Measurements from ENCODE around the gene NOL9. TPM values are rescaled to one million over a fixed set of nuclear protein-coding genes. Genes with fewer than 3 reads are reported as not detected.

Gene NOL9
- total and polyA plus RNA-seq, 2 donors = 4.0 to 28.6 TPM

DNA sequence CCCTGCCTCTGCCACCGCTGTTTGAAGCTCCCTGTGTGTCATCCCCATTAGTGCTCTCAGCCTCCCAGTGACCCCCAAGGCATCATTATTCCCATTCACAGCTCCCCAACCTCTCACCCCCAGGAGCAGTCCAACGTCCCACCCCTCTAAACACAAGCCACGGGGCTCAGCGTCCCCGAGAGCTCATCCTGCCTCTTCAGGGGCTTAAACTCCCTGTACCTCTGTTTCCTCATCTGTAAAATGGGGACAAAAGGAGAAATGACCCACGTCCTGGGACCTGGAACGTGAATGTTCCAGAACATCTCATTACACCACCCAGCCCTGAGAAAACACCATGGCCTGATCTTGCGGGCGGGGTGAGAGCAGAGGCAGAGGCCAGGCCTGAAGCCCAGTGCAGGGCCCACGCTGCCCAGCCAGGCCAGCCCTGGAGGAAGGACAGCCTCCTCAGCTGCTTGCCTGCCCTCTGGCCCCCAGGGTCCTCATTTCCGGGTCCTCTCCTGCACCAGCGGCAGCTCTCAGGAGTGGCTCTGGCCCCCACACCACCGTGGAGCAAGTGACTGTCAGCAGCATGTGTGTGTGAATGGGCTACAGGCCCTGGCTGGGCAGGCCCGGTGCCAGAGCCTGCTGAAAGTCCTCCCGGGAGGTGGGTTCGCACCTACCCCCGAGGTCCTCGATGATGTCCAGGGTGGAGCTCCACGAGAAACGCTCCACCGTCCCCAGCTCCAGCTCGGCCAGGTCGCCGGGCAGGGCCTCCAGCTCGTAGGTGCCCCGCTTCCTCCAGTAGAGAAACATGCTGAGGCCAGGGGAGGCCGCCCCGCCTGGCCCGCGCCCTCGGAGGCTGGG is 48.7 kb downstream of the NOL9 start:
- Histone ChIP-seq H3K27ac (ENCODE audit: low read depth) (no peak overlapping the region), H3K4me1 (ENCODE audit: insufficient read depth) (no peaks in the 10 kb centered on the region), H3K4me3 (ENCODE audit: low read depth, low read length) (no peak overlapping the region), H3K36me3 (ENCODE audit: insufficient read depth) (no peaks in the 10 kb centered on the region)
- WGBS = 84% methylated on average over 31 of the region's 31 CpGs
- no peak for DNase-seq (ENCODE audit: extremely low spot score)

DNA sequence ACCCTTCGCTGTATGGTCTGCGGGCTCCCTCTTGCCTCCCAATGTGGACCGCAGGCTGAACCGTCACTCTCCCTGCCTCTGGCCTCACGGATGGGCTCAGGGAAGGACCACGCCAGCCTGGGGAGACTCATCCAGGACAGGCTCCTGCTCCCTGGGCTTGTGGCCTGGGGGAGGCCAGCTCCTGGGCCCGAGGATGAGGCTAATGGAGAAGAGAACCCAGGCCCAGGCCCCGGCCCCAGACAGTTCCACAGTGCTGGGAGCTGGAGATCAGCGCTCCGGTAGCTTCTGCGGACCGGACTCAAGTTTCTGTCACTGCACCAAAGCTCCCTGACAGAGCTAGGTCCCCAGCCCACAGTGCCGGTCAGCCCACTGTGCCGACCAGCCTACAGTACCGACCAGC is 49.4 kb downstream of the NOL9 start:
- Histone ChIP-seq H3K4me1 (ENCODE audit: insufficient read depth) (no peaks in the 10 kb centered on the region), H3K27ac (ENCODE audit: low read depth) (no peak overlapping the region), H3K4me3 (ENCODE audit: low read depth, low read length) (no peak overlapping the region), H3K36me3 (ENCODE audit: insufficient read depth) (no peaks in the 10 kb centered on the region)
- WGBS = 93% methylated on average over 15 of the region's 15 CpGs
- DNase-seq (ENCODE audit: extremely low spot score) = no peak

DNA sequence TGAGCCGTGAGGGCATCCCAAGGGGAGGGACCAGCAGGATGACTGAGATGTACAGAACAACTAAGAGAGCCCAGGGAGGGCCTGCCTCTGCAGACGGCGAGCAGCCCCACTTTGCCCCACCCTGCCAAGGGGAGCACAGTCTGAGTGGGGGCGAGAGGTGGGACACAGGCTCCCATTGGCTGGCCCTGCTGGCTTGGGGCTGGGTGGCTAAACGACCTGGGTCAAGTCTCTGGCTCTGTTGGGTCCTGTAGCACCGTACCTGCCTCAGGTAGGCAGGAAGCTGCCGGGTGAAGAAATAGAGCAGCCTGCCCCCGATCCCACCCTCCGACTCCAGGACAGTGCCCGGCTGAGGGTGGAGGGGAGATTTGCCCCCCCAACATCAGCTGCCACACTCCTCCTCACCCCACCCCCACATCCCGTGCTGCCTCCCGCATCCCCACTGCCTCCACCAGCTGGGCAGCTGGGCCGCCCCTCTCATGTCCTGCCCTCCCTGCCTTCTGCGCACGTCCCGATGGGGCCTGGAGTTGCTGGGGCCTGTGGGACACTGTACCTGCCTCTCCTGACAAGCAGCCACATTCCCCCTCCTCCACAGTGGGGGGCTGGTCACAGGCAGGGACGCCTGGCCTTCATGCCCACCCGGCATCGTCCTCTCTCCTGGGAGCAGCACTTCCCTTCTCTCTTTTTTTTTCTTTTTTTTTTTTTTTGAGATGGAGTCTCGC is 50.3 kb downstream of the NOL9 start:
- WGBS = 78% methylated on average over 20 of the region's 20 CpGs
- H3K27ac ChIP-seq (ENCODE audit: low read depth) = no peak overlapping the region
- no peaks in the 10 kb centered on the region for H3K4me1 ChIP-seq (ENCODE audit: insufficient read depth)
- no peaks in the 10 kb centered on the region for H3K36me3 ChIP-seq (ENCODE audit: insufficient read depth)
- DNase-seq (ENCODE audit: extremely low spot score) = no peak
- no peak overlapping the region for H3K4me3 ChIP-seq (ENCODE audit: low read depth, low read length)

DNA sequence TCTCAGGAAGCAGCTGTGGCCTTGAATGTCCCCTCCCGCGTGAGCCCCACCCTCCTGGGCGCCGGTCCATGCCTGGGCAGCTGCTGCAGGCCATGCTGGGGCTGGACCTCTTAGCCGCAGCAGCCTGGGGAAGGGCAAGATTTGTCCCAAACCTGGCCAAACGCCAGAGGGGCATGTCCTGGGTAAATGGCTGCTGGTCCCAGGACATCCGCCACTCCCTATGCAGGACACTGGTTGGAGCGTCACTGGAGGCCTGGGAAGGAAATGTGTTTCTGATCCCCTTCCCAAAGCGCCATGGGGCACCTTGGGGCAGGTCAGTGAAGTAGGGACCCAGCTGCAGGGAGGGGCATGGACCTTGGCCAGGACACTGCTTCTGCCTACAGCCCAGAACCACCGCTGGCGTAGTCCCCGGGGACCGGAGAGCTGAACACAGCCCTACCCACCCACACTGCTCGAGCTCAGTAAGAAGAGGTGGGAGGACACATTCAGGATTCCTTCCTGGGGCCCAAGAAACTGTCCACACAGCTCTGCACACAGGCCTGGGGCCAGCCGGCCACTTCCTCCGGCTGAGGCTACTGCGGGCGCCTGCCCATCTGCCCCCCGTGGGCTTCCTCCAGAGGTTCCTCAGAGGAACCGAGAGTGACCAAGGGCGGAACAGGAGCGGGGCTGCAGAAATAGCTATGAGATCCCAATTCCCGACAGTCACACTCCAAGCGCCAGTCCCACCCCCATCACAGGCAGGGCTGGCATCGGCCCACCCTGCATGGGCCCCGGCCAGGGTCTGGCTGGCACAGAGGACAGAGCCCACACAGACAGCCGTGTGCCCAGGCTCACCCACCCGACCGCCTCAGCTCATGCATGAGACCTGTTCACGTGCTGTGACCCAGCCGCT is 52.1 kb downstream of the NOL9 start:
- no peaks in the 10 kb centered on the region for H3K36me3 ChIP-seq (ENCODE audit: insufficient read depth)
- no peak overlapping the region for H3K27ac ChIP-seq (ENCODE audit: low read depth)
- H3K4me3 ChIP-seq (ENCODE audit: low read depth, low read length) = no peak overlapping the region
- WGBS = 70% methylated on average over 31 of the region's 31 CpGs
- no peak for DNase-seq (ENCODE audit: extremely low spot score)
- no peaks in the 10 kb centered on the region for H3K4me1 ChIP-seq (ENCODE audit: insufficient read depth)

DNA sequence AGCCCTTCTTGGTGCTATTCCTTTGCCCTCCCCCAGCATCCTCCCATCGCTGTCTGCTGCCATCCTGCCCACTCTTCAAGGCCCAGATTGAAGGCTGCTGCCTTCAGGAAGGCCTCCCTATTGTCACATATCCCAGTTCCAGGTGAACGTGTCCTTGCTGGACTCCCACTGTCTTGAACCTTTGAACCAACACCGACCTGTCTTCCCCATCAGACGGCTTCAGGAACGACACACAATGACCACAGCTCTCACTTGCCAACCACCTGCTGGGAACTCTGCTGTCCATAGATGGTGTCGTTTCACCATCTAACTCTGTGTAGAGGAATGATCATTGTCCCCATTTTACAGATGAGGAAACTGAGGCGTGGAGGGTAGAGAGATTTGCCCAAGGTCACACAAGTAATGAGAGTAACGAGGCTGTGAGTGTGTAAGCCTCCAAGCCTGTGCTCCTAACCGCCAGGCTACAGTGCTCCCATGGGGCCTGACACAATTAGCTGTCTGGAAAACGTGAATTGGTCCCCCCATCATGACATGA is 53.0 kb downstream of the NOL9 start:
- H3K4me1 ChIP-seq (ENCODE audit: insufficient read depth) = no peaks in the 10 kb centered on the region
- H3K27ac ChIP-seq (ENCODE audit: low read depth) = no peak overlapping the region
- no peak for DNase-seq (ENCODE audit: extremely low spot score)
- WGBS = 86% methylated on average over 10 of the region's 10 CpGs
- H3K4me3 ChIP-seq (ENCODE audit: low read depth, low read length) = no peak overlapping the region
- H3K36me3 ChIP-seq (ENCODE audit: insufficient read depth) = no peaks in the 10 kb centered on the region

DNA sequence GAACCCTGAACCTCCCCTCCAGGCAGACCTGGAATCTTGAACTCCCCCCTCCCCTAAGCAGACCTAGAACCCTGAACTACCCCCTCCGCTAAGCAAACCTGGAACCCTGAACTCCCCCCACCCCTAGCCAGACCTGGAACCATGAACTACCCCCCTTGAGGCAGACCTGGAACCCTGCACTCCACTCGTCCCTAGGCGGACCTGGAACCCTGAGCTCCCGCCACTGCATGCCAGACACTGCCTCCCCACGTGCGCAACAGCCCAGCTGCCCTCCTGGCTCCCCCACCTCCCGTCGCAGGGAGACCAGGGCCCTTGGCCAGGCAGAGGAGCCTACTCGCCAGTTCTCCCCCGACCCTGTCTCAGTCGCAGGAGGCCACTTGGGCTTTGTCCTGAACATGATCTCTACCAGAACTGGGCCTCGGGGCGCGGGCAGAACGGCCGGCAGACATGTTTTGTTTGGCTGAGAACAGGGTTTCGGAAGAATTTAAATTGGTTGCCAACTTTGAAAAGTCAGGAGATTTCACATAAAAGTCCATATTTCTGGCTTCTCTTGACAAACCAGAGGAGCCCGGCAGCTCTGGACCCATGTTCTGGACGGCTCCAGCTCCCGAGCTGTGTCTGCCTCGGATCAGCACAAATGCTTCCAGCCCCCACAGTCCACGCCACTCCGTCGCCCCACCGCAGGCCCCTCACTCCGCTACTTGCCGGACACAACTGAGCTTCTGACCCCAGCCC is 53.6 kb downstream of the NOL9 start:
- WGBS = 80% methylated on average over 27 of the region's 27 CpGs
- Histone ChIP-seq H3K4me3 (ENCODE audit: low read depth, low read length) (no peak overlapping the region), H3K4me1 (ENCODE audit: insufficient read depth) (no peaks in the 10 kb centered on the region), H3K36me3 (ENCODE audit: insufficient read depth) (no peaks in the 10 kb centered on the region), H3K27ac (ENCODE audit: low read depth) (no peak overlapping the region)
- no peak for DNase-seq (ENCODE audit: extremely low spot score)

DNA sequence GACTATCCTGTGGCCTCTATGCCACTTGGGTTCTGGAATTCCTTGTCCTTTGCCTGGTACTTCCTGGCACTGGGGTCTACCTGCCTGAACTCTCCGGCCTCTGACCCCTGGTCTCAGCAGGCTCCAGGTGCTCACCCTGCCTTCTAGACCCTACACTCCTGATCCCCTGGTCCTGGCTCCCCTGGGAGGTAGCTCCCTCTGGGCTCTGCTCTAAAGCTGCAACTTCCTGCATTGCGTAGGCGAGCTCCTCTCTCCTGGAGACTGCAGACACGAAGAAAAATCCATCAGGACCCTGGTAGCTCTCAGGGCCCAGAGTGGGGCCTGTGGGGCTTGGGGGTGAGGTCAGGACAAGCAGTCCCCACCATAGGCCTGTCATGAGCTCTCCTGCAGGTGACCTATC is 55.0 kb downstream of the NOL9 start:
- no peak for DNase-seq (ENCODE audit: extremely low spot score)
- Histone ChIP-seq H3K27ac (ENCODE audit: low read depth) (no peak overlapping the region), H3K4me1 (ENCODE audit: insufficient read depth) (no peaks in the 10 kb centered on the region), H3K4me3 (ENCODE audit: low read depth, low read length) (no peak overlapping the region), H3K36me3 (ENCODE audit: insufficient read depth) (no peaks in the 10 kb centered on the region)
- 88% methylated on average over 4 of the region's 4 CpGs for WGBS

DNA sequence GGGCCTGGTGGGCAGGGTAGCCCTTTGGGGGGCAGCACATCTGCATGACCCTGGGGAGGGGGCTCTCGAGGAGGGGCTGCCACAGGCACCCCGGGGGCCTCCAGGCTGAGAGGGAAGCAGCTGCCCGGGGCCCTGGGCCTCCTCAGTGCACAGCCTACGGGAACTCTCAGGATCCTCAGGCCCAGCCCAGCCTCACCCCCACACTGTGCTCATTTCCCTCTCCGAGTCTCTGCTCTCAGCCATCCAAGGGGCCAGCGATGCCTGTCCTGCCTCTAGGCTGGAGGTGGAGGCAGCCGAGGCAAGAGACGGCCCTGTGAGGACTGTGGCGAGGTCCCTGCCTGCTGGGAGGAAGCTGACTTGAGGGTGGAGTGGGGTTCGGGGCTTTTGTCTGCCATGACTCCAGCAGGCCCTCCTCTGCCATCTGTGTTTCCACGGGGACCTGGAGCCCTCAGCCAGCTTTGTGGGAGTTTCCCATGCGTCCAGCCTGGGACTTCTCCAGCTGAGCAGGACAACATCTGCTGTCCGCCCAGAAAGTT is 55.7 kb downstream of the NOL9 start:
- DNase-seq (ENCODE audit: extremely low spot score) = no peak
- no peaks in the 10 kb centered on the region for H3K4me1 ChIP-seq (ENCODE audit: insufficient read depth)
- H3K36me3 ChIP-seq (ENCODE audit: insufficient read depth) = no peaks in the 10 kb centered on the region
- WGBS = 65% methylated on average over 13 of the region's 13 CpGs
- H3K4me3 ChIP-seq (ENCODE audit: low read depth, low read length) = no peak overlapping the region
- H3K27ac ChIP-seq (ENCODE audit: low read depth) = no peak overlapping the region

DNA sequence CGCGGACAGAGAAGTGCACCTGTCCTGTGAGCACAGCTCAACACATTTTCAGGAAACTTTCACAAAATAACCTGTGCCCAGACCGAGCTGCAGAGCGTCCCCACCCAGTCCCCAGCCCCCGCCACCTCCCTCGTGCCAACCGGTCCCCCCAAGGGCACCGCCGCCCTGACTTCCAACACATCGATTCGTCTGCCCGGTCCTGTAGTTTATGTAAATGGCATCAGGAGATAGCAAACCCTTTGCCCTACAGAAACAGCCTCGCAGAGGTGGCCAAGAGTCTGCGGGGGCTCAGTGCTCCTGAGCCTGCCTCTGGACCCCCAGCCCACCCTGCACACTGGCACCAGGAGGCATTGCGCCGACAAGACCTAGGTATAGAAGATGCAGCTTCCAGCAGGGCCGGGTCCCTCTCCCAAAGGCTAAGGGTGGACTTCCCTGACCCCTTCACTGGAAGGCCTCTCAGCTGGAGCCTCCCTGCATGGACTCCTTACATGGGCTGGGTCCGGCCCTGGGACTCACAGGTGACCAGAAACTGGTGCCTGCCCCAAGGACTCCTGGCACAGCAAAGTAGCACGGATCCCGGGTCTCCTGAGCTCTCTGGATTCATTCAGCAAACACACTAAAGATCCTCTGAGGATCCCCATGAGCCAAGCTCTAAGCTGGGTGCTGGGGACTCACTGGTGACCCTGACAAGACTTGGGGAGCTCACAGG is 56.3 kb downstream of the NOL9 start:
- no peaks in the 10 kb centered on the region for H3K4me1 ChIP-seq (ENCODE audit: insufficient read depth)
- DNase-seq (ENCODE audit: extremely low spot score) = no peak
- H3K4me3 ChIP-seq (ENCODE audit: low read depth, low read length) = peak overlapping the region; percentile 62
- H3K27ac ChIP-seq (ENCODE audit: low read depth) = no peak overlapping the region
- WGBS = 51% methylated on average over 20 of the region's 20 CpGs
- H3K36me3 ChIP-seq (ENCODE audit: insufficient read depth) = no peaks in the 10 kb centered on the region

DNA sequence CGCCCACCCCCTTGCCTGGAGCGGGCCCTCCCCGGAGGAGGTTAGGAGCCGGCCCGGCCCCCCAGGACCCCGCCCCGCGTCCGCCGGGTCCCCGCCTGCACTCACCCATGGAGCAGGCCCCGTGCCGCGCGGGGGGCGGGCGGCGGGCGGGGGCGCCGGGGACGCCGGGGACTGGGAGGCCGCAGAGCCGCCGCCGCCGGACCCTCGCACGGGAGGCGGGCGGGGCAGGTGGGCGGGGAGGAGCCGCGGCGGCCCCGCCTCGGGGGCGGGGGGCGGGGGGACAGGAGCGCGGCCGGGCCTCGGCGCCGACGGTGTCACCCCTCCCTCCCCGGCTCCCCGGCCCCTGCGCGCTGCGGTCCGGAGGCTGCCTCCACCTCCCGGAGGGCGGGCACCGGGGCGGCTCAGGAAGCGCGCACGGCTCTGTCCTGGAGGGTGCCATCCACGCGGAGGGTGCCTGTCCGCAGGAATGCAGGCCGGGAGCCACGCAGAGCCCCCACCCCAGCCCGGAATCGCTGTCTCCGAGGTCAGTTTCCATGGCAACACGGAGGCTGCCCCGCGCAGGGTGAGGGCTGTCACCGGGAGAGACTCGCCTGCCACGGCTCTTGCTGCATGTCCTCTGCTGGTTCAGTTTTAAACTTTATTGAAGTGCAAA is 57.0 kb downstream of the NOL9 start:
- DNase-seq (ENCODE audit: extremely low spot score) = no peak
- Histone ChIP-seq H3K4me3 (ENCODE audit: low read depth, low read length) (peak overlapping the region; percentile 62), H3K27ac (ENCODE audit: low read depth) (no peak overlapping the region), H3K4me1 (ENCODE audit: insufficient read depth) (no peaks in the 10 kb centered on the region), H3K36me3 (ENCODE audit: insufficient read depth) (no peaks in the 10 kb centered on the region)
- 1% methylated on average over 73 of the region's 74 CpGs for WGBS

DNA sequence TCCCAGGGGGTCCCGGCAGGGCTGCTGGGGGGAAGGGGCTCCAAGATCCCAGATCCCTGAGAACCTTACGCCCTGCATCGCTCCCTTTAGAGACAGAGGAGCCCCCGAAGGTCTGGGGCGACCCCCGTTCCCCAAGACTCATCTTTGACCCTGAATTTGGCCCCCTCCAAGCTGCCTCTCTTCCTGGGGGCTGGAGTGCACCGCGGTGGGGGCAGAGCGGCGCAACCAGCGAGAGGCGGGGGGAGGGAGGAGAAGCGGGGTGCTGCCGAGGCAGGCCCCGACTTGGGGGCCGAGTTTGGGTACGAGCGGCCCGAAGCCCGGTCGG is 57.5 kb downstream of the NOL9 start:
- Histone ChIP-seq H3K36me3 (ENCODE audit: insufficient read depth) (no peaks in the 10 kb centered on the region), H3K27ac (ENCODE audit: low read depth) (no peak overlapping the region), H3K4me1 (ENCODE audit: insufficient read depth) (no peaks in the 10 kb centered on the region), H3K4me3 (ENCODE audit: low read depth, low read length) (peak overlapping the region; percentile 62)
- no peak for DNase-seq (ENCODE audit: extremely low spot score)
- 4% methylated on average over 21 of the region's 21 CpGs for WGBS

DNA sequence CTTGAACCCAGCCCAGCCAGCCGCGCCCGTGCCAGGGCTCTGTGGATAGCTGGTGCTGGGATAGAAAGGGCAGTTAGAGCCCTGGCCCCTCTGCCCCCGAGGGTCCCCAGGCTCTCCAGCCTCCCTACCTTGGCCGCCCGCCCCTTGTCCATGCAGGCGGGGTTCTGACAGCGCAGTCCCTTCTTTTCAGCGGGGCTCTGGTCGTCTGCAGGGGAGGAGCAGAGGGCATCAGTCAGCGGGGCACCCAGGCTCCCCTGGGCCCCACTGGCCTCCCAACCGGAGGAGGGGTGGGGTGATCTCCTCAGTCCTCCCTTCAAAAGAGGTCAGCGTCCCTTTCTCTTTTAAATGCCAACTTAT is 58.0 kb downstream of the NOL9 start:
- no peak overlapping the region for H3K27ac ChIP-seq (ENCODE audit: low read depth)
- H3K4me1 ChIP-seq (ENCODE audit: insufficient read depth) = no peaks in the 10 kb centered on the region
- H3K4me3 ChIP-seq (ENCODE audit: low read depth, low read length) = no peak overlapping the region
- DNase-seq (ENCODE audit: extremely low spot score) = no peak
- no peaks in the 10 kb centered on the region for H3K36me3 ChIP-seq (ENCODE audit: insufficient read depth)
- 41% methylated on average over 13 of the region's 13 CpGs for WGBS
